D341Med (cell line): ENCODE data around the gene SERPINA12.
"Not testable (repeated sequence)": the region's sequence is repeated elsewhere in the genome, so short reads cannot be mapped to it uniquely, and the experiment has no call there.

Experiments
- DNase-seq: peaks from one replicate; pipeline ENCODE4 v3.0.0; 2012; ENCODE audit warnings: low spot score

Gene SERPINA12

DNA sequence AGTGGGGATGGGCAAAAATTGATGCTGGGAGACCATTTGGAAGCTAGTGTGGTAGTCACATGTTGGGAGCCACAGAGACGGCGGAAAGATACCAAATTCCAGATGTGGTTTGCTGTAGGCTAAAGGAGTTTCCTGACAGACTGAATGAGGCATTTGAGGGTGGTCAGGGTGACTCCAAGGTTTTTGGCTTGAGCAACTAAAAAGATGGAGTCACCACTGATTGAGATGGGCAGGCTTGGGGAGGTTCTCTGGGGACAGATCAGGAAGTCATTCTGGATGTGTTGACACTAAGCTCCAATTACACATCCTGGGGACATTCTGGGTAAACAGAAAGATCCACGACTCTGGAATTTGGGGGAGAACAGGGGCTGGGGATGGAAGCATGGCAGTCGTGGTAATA is 17.8 kb downstream of the SERPINA12 start:
- no peak for DNase-seq

DNA sequence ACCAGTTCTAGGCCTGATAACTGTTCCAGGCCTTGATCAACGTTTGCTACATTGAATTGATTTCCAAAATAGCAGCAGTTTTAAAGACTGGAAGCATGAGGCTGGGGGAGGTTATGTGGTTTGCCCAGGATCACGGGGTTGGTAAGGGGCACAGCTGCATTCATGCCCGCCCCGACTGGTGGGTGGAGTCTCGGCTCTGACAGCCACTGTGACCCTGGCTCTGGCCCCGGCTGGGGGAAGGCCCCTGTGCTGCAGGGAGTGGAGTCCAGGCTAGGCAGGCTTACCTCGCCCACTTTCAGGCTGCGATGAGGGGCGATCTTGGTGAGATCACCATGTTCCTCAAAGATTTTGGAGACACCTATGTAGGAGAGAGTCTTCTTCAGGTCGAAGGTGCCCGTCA is 19.9 kb downstream of the SERPINA12 start:
- no peak for DNase-seq

DNA sequence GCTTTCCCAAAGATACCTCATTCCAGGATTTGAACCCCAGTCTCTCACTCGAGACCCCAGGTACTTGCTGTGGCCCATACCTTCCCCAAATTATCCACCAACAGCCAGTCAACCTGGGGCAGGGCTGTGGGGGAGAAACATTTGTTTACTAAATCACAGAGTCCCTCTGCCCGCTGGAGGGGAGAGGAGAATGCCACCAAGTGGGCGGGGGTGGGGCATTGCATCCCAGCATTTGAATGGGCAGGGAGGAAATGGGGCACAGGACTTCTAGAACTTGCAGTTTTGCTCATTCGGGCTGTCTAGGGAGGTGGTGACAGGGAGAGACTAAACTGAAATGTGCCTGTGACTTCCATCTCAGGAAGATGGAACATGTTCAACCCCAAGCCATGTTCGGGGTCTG is 22.4 kb downstream of the SERPINA12 start:
- no peak for DNase-seq

DNA sequence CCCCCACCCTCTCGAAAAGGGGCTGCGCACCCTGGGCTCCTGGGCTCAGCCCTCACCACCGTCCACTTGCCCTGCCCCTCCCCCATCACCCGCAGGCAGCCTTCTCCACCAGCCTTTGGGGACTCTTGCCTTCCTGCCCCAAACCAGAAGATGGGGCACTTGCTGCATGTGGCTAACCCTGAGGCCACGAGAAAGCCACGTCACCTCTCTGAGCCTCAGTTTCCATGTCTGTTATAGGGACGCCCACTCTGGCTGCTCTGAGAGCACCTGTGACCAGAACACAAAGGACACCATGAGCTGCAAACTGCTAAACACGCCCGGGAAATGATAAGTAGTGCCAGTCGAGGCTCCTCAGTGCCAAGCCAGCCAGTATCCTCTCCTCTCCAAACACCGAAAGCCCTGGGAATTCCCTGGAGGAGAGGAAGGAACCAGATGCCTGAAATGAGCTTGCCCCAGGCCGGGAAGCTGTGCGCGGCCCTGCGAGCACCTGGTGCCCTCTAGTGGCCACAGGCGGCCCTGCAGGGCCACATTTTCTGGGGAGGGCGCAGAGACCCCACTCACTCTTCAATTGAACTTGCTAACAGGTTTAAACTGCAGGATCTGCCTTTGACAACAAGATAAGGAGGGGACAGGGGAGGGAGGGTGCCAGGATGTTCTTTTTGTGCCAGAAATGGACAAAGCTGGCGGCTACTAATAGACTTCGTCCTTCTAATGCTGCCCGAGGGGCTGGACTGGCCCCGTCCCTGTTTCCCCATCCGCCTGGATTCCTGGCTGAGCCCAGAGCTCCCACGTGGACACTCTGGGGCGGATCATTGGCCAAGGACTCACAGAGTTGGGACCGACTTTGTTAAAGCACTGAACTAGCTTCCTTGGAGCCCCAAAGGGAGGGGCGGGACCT is 23.1 kb downstream of the SERPINA12 start:
- DNase-seq, result peak; percentile 91

DNA sequence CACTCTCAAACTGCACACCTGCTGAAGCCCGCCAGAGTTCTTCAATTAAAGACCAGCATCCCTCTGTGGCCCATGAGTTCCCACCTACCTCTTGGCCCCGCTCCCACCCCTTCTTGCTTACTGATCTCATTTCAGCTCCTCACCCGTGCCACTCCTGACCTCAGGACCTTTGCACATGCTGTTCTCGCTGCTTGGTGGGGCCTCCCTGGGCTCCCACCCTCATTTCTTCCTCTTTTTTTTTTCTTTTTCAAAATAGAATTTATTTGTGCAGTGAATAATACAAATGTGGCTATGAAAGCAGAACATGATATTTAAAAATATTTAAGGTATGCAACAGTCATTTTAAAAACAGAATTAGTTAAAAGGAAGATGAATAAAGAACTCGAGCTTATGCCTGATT is 24.8 kb downstream of the SERPINA12 start:
- DNase-seq, result no peak

DNA sequence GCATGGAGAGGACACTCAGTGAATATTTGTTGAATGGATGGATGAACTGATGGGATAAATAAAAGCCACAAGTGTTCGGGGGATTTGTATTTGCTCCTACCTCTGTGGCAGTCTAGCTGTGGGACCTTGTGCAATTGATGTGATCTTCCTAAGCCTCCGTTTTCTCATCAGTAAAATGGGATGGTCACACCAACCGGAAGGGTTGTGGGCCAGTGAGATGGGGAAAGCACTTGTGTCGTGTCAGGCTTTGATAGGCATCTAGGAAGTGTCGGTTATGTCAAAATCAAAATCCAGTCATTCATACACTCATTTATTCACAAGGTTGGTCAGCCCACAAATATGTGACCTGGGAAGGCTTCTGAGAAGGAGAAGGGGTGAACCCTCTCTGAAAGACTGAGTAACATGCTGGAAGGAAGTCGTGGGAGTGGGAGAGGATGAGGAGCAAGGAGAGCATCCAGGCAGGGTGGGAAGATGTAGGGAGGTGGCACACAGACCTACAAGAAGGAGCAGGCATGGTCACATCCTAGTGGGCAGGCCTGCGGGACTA is 25.5 kb downstream of the SERPINA12 start:
- no peak for DNase-seq

DNA sequence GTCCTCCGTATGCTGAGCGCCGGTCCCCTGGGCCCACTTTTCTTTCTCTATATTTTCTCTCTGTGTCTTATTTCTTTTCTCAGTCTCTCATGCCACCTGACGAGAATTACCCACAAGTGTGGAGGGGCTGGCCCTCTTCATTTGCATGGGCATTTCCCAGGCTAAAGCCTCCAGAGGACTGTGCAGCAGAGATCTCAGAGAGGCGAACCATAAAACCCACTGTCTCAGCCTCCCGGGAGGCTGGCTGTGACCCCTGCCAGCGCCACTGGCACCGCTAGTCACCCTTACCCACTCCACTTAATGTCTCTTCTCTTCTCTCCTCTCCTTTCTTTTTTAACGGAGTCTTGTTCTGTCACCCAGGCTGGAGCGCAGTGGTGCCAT is 26.2 kb downstream of the SERPINA12 start:
- DNase-seq, result no peak

DNA sequence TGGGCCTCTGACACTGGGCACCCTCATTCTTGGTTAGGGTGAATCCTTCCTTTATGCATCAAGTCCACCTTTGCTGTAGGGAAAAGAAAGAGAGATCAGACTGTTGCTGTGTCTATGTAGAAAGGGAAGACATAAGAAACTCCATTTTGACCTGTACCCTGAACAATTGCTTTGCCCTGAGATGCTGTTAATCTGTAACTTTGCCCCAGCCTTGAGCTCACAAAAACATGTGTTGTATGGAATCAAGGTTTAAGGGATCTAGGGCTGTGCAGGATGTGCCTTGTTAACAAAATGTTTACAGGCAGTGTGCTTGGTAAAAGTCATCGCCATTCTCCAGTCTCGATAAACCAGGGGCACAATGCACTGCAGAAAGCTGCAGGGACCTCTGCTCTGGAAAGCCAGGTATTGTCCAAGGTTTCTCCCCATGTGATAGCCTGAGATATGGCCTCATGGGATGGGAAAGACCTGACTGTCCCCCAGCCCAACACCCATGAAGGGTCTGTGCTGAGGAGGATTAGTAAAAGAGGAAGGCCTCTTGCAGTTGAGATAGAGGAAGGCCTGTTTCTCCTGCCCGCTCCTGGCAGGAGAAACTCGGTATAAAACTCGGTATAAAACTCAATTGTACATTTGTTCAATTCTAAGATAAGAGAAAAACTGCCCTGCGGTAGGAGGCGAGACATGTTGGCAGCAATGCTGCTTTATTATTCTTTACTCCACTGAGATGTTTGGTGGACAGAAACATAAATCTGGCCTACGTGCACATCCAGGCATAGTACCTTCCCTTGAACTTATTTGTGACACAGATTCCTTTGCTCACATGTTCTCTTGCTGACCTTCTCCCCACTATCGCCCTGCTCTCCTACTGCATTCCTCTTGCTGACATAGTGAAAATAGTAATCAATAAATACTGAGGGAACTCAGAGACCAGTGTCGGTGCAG is 26.9 kb downstream of the SERPINA12 start:
- not testable (repeated sequence) for DNase-seq

DNA sequence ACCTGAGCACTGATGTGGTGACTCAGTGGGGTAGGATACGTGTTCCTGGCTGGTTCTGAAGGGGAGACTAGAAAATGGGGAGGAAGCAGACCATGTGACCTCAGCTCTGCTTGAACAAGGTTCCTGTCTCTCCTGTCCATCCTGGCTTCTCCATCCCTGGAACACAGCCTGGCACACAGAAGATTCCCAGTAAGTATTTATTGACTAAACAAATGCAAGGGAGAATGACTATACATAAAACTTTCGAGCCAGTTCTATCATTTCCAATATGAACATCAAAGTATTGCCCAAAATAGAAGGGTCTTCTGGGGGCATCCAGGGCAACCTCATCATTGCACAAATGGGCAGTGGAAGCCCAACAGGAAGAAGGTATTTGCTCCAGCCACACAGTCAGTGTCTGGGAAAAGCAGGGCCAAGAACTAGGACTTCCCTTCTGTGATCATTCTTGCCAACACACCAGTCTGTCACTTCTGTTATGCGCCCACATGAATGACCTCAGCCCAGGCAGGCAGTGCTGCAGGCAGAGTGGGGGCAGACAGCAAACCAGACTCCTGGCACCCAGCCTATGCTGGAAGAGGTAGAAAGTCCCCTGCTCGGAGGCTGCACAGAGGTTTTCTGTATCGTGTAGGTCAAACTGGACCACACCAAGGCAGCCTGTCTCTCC is 27.7 kb downstream of the SERPINA12 start:
- no peak for DNase-seq

DNA sequence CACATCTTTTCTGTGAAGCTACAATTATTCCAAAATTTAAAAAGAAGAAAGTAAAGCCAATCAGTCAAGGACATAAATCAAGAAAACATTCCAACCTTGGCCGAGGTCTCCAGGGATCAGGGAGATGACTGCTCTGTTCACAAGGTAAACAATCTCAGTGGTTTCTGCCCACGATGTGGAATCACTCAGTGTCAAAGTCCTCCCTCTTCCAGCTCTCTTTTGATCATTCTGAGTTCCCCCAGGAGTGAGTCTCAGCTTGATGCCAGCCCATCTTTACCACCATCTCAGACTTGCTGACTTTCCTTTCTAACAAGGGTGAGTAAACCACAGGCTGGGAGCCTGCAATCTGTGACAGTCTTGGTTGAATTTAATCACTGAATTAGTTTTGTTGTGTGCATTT is 28.5 kb downstream of the SERPINA12 start:
- DNase-seq, result no peak

DNA sequence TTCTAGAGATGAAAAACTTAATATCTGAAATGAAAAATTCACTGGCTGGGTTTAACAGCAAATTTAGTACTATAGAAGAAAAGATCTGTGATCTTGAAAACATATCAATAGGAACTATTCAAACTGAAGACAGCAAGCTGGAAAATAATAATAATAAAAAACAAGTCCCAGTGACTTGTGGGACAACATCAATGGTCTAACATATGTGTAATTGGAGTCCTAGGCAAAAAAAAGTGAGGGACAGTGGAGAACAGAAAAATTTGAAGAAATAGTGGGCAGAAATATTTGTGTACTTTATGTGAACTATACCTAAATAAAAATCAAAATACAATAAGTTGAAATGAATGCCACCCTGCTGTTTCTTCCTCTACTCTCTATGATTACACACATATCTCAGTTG is 30.8 kb downstream of the SERPINA12 start:
- no peak for DNase-seq

DNA sequence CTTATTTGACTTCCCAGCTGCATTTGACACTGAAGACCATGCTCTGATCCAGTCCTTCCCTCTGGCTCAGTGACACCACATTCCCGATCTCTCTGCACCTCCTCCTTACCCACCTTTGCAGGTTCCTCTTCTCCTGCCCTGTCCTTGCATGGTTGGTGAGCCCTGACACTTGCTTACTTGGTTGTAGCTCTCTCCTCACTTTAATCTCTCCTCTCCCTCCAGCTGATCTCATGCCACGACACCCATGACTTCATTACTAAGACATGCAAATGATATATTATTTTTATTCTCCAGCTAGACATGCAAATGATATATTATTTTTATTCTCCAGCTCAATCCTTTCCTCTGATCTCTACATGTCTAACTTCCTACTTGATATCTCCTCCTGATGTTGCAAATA is 33.2 kb downstream of the SERPINA12 start, which contains the start of gene SERPINA9:
TSS of gene SERPINA9 (minus strand) at position 175 of the 400 bp plus-strand sequence. CDS start 6,357 bp downstream, outside the sequence.
- no peak for DNase-seq

DNA sequence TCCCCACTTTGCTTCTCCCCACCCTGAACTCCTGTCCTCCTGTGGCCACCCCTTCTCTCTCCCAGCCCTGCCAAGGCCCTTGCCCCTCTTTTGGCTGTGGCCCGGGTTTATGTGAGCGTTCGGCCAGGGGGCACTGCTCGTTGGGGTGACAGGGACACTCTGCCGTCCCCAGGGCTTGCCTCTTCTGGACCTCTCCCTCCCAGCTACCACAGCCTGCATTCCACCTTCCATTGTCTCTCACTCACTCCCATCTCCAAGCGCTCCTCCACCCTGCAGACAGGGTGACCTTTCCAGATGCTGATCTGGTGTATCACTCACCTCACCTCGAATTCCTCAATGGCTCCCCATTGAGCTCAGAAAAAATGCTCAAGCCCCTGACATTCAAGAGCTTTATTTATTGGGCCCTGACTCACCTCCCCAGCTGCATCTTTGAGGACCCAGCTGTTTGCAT is 34.7 kb downstream of the SERPINA12 start:
- DNase-seq, result no peak

DNA sequence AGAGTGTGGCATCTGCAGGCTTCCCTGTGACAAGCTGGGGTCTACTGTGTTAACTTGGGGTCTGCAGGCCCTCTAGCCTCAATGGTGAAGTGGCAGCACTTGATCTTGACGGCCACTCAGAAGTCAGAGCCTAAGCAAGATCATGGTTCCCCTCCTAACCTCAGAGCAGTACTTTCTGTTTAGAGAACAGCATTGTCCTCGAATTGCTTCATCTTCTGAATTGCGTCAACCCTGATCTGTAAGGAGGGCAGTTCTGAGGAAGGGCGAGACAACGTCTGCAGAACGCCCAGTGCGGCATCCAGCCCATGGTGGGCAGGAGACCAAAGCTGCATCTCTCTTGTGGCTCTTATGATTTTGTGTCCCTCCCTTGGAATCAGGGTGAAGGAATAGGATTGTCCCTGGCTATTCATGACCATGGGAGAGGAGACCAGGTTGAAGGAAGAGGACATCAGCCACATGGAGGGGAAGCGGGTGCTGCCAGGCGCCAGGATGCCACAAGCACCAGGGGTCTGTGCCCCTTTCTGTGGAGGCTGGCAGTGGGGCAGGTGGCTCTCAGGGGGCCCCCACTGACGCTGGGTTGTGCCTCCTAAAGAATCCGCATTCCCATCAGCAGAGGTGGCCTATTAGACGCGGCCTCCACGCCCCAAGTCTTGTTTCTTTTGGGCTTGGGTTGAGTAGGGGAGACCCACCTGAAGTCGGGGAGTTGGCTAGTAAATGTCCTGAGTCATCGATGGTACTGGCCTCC is 35.4 kb downstream of the SERPINA12 start:
- DNase-seq, result no peak

DNA sequence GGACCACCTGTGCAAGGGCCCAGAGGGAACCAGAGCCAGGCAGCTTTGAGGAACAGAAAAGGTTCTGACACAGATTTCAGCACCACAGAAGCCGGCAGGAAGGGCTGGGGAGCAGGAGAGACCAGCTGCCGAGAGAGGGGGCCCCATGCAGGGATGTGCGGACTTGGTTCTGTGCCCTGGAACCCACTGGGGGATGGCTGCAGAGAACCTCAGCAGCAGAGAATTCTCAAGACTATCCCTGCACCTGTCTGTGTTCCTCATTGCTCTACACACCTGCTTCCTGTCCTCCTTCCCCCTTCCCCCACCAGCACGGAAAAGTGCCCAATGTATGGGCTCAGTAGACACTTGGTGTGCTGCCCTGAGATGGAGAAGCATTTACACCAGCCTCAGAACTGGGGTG is 36.4 kb downstream of the SERPINA12 start:
- DNase-seq, result no peak

DNA sequence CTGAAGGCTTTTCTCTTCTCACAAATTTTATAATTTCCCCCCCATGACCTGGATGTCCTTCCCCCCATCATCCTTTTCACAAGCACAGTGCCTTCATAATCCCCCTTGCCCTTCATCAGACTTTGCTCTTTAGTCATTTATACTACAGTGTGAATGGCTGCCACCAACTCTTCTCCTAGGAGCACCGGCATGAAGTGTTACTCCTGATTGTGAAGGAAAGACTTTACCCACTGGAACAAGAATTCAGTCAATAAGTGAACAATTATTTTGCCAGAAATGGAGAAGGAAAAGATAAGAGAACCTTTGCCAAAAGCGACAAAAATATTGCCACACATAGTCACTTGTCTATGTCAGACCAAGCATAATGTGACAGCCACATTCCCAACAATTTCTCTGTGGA is 38.2 kb downstream of the SERPINA12 start:
- no peak for DNase-seq

DNA sequence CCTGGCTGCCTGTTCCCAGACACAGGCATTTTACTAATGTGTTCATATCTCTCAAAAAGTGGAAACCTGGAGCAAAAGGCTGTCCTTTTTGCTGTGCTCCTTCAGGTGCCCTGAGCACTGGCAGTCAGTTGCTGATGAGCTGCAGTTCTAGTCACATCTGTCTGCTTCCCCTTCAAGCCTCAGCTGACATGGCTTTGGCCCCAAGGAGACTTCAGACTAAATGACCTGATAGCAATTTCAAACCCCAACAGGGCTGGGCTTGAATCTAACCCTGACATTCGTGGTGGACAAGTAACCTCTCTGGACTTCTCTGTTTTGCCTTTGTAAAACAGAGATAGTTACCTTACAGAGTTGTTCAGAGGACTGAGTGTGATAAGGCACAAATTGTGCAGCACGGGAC is 39.0 kb downstream of the SERPINA12 start:
- no peak for DNase-seq

DNA sequence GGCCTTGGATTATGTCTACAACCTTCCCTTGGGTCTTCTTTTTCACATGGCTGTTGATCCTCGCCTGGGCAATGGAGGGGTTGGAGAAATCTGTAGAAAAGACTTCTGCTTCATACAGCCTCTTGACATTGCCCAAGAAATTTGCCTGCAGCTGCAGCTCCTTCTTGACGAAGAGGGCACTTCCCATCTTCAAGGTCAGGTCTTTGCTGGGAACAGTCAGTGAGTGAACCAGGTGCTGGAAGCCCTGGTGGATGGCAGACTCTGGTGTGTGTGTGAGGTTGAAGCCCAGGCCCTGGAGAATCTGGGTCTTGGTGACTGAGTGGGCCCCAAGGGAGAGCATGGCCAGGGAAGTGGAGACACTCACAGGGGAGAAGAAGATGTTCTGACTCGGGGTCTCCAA is 40.0 kb downstream of the SERPINA12 start:
- DNase-seq, result no peak

DNA sequence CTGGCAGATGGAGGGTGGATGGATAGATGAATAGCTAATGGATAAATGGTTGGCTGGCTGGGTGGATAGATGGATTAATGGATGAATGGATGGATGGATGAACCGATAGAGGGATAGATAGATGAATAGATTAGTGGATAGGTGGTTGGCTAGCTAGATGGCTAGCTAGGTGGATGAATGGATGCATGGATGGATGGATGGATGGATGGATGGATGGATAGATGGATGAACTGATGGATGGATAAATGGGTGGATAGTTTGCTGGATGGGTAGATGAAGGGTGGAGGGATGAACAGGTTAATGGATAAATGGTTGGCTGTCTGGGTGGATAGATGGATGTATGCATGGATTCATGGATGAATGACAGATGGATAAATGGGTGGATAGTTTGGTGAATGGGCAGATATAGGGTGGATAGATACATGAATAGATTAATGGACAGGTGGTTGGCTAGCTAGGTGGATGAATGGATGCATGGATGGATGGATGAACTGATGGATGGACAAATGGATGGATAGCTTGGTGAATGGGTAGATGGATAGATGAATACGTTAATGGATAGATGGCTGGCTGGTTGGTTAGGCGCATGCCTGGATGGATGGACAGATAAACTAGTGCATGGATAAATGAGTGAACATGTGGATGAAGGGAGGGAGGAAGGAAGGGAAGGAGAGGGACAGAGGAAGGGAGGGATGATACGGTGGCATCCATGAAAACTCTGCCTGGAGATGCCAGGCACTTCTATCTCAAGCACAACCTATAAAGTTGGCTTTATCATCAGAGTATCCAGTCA is 41.3 kb downstream of the SERPINA12 start:
- DNase-seq, result no peak

DNA sequence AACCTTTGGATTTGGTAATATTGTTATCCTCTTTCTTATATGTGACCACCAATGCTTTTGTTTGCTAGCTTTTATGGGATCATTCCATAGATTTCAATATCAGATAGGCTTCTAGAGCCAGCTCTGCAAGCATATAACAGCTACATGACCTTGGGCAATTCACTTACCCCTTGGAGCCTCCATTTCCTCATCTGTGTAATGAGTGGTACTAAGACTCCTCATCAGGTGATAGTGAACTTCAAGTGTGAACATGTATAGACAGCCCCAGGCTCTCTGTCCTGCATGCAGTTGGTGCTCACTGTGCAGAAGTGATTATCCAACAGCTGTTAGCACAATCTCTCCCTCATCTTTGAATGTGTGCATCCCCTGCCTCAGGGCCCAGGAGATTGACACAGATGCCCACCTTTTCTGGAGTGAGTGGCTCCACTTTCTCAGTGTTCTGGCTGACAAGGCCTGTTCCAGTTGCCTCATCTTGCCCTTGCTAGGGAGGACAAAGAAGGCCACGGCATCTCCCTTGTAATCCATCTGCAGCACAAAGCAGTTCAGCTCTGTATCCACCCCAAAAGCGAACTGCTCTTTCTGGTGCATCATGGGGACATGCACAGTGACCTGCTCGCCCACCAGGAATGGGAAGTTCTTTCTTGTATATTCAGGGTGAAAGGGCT is 42.4 kb downstream of the SERPINA12 start:
- DNase-seq, result no peak
